ENCODE measurements around the gene SERINC1.

DNA sequence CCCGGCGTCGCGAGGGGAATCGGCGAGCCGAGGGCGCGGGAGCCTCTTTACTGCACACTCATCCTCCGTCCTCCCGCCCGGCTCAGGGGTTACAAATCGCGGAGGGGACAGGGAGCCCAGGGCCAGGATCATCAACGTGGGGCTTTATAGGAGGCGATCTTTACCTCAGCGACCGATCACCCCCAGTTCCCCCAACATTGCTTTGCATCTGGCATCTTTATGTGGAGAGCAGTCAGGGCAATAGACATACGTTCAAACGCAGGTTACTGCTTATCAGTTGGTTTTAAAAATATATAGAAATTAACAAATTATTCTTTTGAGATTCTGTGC lies 71.5 kb downstream of the SERINC1 start:
- TF ChIP-seq CTCF (IDR thresholded peaks at IDR 0.05) (no peak), POLR2A (IDR thresholded peaks at IDR 0.05) (no peak)

All from adrenal gland (tissue), 5 donors.